ENCODE measurements around the gene POLE.

Gene POLE

GRCh38 chr12:132593521-132593920, 93.6 kb downstream of the POLE start:
- Histone ChIP-seq H3K9me2 (replicated peaks; ENCODE audit: control insufficient read depth, low read length) (no peaks in the 10 kb centered on the region), H3K9me3 (ENCODE audit: control insufficient read depth, insufficient read depth, low read length) (no peaks in the 10 kb centered on the region), H3K4me1 (ENCODE audit: control insufficient read depth, low read length) (peaks cover 6% of the 10 kb centered on the region), H3K27ac (ENCODE audit: low read depth, low read length) (no peak overlapping the region), H3K4me2 (ENCODE audit: low read length) (no peak overlapping the region), H3K4me3 (ENCODE audit: low read length) (no peak overlapping the region), H3K27me3 (ENCODE audit: control insufficient read depth, low read length) (no peaks in the 10 kb centered on the region; the same call in 1 of the 2 replicates), H4K20me1 (ENCODE audit: control insufficient read depth, insufficient read depth, low read depth, low read length) (no peaks in the 10 kb centered on the region), H3K36me3 (ENCODE audit: control insufficient read depth, low read length) (no peaks in the 10 kb centered on the region), H3F3A (ENCODE audit: control insufficient read depth, insufficient read depth) (peaks cover 6% of the 10 kb centered on the region; the same call in 1 of the 2 replicates), H3K79me2 (ENCODE audit: control insufficient read depth, low read length) (no peaks in the 10 kb centered on the region)
- TF ChIP-seq, protein P1, sequence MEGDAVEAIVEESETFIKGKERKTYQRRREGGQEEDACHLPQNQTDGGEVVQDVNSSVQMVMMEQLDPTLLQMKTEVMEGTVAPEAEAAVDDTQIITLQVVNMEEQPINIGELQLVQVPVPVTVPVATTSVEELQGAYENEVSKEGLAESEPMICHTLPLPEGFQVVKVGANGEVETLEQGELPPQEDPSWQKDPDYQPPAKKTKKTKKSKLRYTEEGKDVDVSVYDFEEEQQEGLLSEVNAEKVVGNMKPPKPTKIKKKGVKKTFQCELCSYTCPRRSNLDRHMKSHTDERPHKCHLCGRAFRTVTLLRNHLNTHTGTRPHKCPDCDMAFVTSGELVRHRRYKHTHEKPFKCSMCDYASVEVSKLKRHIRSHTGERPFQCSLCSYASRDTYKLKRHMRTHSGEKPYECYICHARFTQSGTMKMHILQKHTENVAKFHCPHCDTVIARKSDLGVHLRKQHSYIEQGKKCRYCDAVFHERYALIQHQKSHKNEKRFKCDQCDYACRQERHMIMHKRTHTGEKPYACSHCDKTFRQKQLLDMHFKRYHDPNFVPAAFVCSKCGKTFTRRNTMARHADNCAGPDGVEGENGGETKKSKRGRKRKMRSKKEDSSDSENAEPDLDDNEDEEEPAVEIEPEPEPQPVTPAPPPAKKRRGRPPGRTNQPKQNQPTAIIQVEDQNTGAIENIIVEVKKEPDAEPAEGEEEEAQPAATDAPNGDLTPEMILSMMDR (IDR thresholded peaks at IDR 0.05; ENCODE audit: low read depth, low read length, poor library complexity, severe bottlenecking) = no peak
- TF ChIP-seq EZH2phosphoT487 (IDR thresholded peaks at IDR 0.05; ENCODE audit: borderline replicate concordance, low read length) = no peak

- Histone ChIP-seq H3K9me3 (ENCODE audit: control insufficient read depth, insufficient read depth, low read length) (no peaks in the 10 kb centered on the region), H3K9me2 (replicated peaks; ENCODE audit: control insufficient read depth, low read length) (no peaks in the 10 kb centered on the region), H4K20me1 (ENCODE audit: control insufficient read depth, insufficient read depth, low read depth, low read length) (no peaks in the 10 kb centered on the region), H3K4me3 (ENCODE audit: low read length) (no peak overlapping the region), H3K27ac (ENCODE audit: low read depth, low read length) (no peak overlapping the region), H3K79me2 (ENCODE audit: control insufficient read depth, low read length) (no peaks in the 10 kb centered on the region), H3K36me3 (ENCODE audit: control insufficient read depth, low read length) (no peaks in the 10 kb centered on the region), H3F3A (ENCODE audit: control insufficient read depth, insufficient read depth) (peaks cover 6% of the 10 kb centered on the region; the same call in 1 of the 2 replicates), H3K4me1 (ENCODE audit: control insufficient read depth, low read length) (peaks cover 5% of the 10 kb centered on the region), H3K4me2 (ENCODE audit: low read length) (no peak overlapping the region), H3K27me3 (ENCODE audit: control insufficient read depth, low read length) (no peaks in the 10 kb centered on the region; the same call in 1 of the 2 replicates)
- TF ChIP-seq, protein P1 (IDR thresholded peaks at IDR 0.05; ENCODE audit: low read depth, low read length, poor library complexity, severe bottlenecking) = no peak
Measured at GRCh38 chr12:132593071-132593470, 94.1 kb downstream of the POLE start.

DNA sequence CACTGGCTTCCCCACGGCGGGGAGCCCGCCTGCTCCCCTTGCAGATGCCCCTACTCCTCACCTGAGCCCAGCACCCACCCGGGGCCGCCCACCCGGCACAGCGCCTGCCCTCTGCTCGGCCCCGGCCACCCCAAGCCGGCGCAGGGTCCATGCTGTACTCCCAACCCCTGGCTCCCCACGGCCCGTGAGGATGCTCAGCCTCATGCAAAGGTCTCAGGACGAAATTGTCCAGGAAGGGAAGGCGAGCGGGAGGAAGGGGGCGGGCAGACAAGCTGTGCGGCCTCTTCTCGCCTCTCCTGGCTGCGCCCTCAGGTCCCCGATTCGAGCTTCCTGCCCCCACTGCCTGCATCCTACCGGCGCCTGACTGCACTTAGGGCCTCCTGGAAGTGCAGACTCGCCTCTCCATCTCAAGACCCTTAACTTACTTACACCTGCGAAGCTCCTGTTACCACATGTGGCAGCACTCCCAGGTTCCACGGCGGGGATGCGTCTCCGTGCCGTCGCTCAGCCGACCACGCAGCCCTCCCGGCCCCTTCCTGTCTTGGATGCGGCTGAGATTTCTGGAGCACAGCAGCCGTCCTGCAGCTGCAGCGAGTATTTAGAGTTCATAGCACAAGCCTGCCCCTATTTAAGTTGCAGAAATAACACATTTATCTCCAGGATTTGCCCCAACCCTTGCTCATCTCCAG, 94.7 kb downstream of the POLE start:
- H3K36me3 ChIP-seq (ENCODE audit: control insufficient read depth, low read length) = no peaks in the 10 kb centered on the region
- TF ChIP-seq, protein P1 (IDR thresholded peaks at IDR 0.05; ENCODE audit: low read depth, low read length, poor library complexity, severe bottlenecking) = no peak
- TF ChIP-seq EZH2phosphoT487 (IDR thresholded peaks at IDR 0.05; ENCODE audit: borderline replicate concordance, low read length) = no peak
- H3K4me1 ChIP-seq (ENCODE audit: control insufficient read depth, low read length) = peaks cover 2% of the 10 kb centered on the region
- H3K27me3 ChIP-seq (ENCODE audit: control insufficient read depth, low read length) = no peaks in the 10 kb centered on the region; the same call in 1 of the 2 replicates
- H3K9me2 ChIP-seq (replicated peaks; ENCODE audit: control insufficient read depth, low read length) = no peaks in the 10 kb centered on the region
- H3K79me2 ChIP-seq (ENCODE audit: control insufficient read depth, low read length) = no peaks in the 10 kb centered on the region
- H3K9me3 ChIP-seq (ENCODE audit: control insufficient read depth, insufficient read depth, low read length) = no peaks in the 10 kb centered on the region
- H4K20me1 ChIP-seq (ENCODE audit: control insufficient read depth, insufficient read depth, low read depth, low read length) = no peaks in the 10 kb centered on the region
- H3K4me2 ChIP-seq (ENCODE audit: low read length) = no peak overlapping the region
- H3F3A ChIP-seq (ENCODE audit: control insufficient read depth, insufficient read depth) = peaks cover 3% of the 10 kb centered on the region; the same call in 1 of the 2 replicates
- H3K4me3 ChIP-seq (ENCODE audit: low read length) = no peak overlapping the region
- no peak overlapping the region for H3K27ac ChIP-seq (ENCODE audit: low read depth, low read length)

All from DOHH2 (cell line).